GM12878 (cell line): Measurements from ENCODE around the gene NOXA1. TPM values are rescaled to one million over a fixed set of nuclear protein-coding genes. Genes with fewer than 3 reads are reported as not detected.

Source experiments
- ATAC-seq: fragments of 200-7000 bp; cut with Tn5 transposase; 3 replicates; pipeline ENCODE4 v1.9.1; 2020; ENCODE audit warnings: mild to moderate bottlenecking, moderate library complexity
- BruUV-seq: library from RNA; stranded (reverse); fragments of 400-500 nt; replicated peaks from 2 replicates; lab custom pipeline; 2021; lab: Mats Ljungman, UMichigan
- CTCF ChIA-PET: fragments of 300-600 bp; sonication (Branson Sonifier 250); formaldehyde crosslinking; extraction: SDS; loops from one replicate; lab custom pipeline; 2021; ENCODE audit warnings: inconsistent platforms; lab: Yijun Ruan, JAX
- POLR2A ChIA-PET: fragments of 350-600 bp; formaldehyde crosslinking; extraction: SDS; loops from one replicate; lab custom pipeline; 2021; ENCODE audit warnings: inconsistent platforms; lab: Charles Lee
- RAD21 ChIA-PET: fragments of 300-600 bp; sonication (Branson Sonifier 250); formaldehyde crosslinking; loops from one replicate; lab custom pipeline; 2023; ENCODE audit warnings: antibody characterized with exemption; ENCODE audit not compliant: unreplicated experiment; lab: Charles Lee
- SMC1A ChIA-PET: fragments of 300-600 bp; sonication (Branson Sonifier 250); formaldehyde crosslinking; loops from one replicate; lab custom pipeline; 2023; ENCODE audit not compliant: unreplicated experiment, uncharacterized antibody; lab: Charles Lee
- DNase-seq: peaks from one replicate; pipeline ENCODE4 v3.0.0-alpha.2; 2011; ENCODE audit warnings: low read depth, low spot score
- FAIRE-seq: peaks from 3 replicates; lab custom pipeline; 2011; peaks lifted over from hg19 to GRCh38; lab: Jason Lieb, UNC
- H2AFZ ChIP-seq: 2 replicates; pipeline ENCODE4 v1.6.0; 2011; ENCODE audit warnings: low read depth, low read length, control low read depth; ENCODE audit not compliant: control insufficient read depth
- H3K27ac ChIP-seq: 2 replicates; pipeline ENCODE4 v1.5.1; 2011; ENCODE audit warnings: control low read depth; ENCODE audit not compliant: control insufficient read depth, insufficient read depth
- H3K27me3 ChIP-seq, 2 experiments: replicated peaks in 1 of 2; 2 replicates each; pipeline versions ENCODE4 v1.6.0 to v1.6.1; 2011; ENCODE audit warnings: low read length in 1 of 2; ENCODE audit not compliant: control insufficient read depth in 2 of 2, insufficient read depth in 2 of 2
- H3K36me3 ChIP-seq, 2 experiments: 2 replicates each; pipeline ENCODE4 v1.5.1; 2011; ENCODE audit warnings: low read length in 1 of 2; ENCODE audit not compliant: control insufficient read depth in 2 of 2, insufficient read depth in 2 of 2
- H3K4me1 ChIP-seq: 2 replicates; pipeline ENCODE4 v1.6.1; 2011; ENCODE audit warnings: mild to moderate bottlenecking, low read length, moderate library complexity, mixed read lengths; ENCODE audit not compliant: control insufficient read depth, insufficient read depth
- H3K4me2 ChIP-seq: 2 replicates; pipeline ENCODE4 v1.6.0; 2011; ENCODE audit warnings: control low read depth; ENCODE audit not compliant: control insufficient read depth, insufficient read depth
- H3K4me3 ChIP-seq: fragments of 200-600 bp; sonication (generic); 2 replicates; pipeline ENCODE4 v1.5.1; 2016
- H3K79me2 ChIP-seq: 2 replicates; pipeline ENCODE4 v1.6.0; 2011; ENCODE audit warnings: low read length; ENCODE audit not compliant: control insufficient read depth, insufficient read depth
- H3K9ac ChIP-seq: 2 replicates; pipeline ENCODE4 v1.8.0; 2011; ENCODE audit warnings: low read length, control low read depth, mixed read lengths; ENCODE audit not compliant: control insufficient read depth, insufficient read depth
- H3K9me3 ChIP-seq: replicated peaks from 3 replicates; pipeline ENCODE4 v1.5.1; 2011; ENCODE audit warnings: mild to moderate bottlenecking, low read length; ENCODE audit not compliant: control insufficient read depth, insufficient read depth
- H4K20me1 ChIP-seq: 2 replicates; pipeline ENCODE4 v1.6.0; 2011; ENCODE audit not compliant: control insufficient read depth, insufficient read depth
- IRF3 ChIP-seq: fragments of 450-650 bp; IDR thresholded peaks from 2 replicates; pipeline ENCODE4 v1.6.1; 2014; ENCODE audit warnings: mild to moderate bottlenecking
- JUNB ChIP-seq: IDR thresholded peaks from 2 replicates; pipeline ENCODE4 v1.6.1; 2016; ENCODE audit warnings: antibody characterized with exemption, mild to moderate bottlenecking
- RELB ChIP-seq: fragments of 450-650 bp; IDR thresholded peaks from 2 replicates; pipeline ENCODE4 v1.6.1; 2017; ENCODE audit warnings: low read depth, mild to moderate bottlenecking, moderate library complexity
- WGBS: methylation state at CpG from one replicate; pipeline ENCODE4 v1.1.6; 2016; ENCODE audit warnings: low lambda C conversion rate; ENCODE audit not compliant: insufficient replicate concordance, insufficient coverage; ENCODE audit errors: missing lambda C conversion rate; 5-methylcytosine and 5-hydroxymethylcytosine counted together
- in situ Hi-C: fragments of 300-500 bp; cut with MboI; formaldehyde crosslinking; loops from 9 replicates; pipeline ENCODE4 v1.14.3; 2018; ENCODE audit warnings: mixed read lengths
- intact Hi-C: fragments of 100-400 bp; cut with micrococcal nuclease; formaldehyde crosslinking; loops from one replicate; pipeline ENCODE4 v1.14.2; 2022; ENCODE audit not compliant: unreplicated experiment
- polyA plus RNA-seq, 11 experiments: library from polyadenylated mRNA; depleted of rRNA in 4 of 11; unstranded in 6 of 11; stranded (reverse) in 5 of 11; fragments of >200 nt; fragmentation: Nextera tagmentation in 4 of 11; fragmentation: Illumina TruSeq in 1 of 11; extraction: Ambion mirVana in 4 of 11; extraction: Trizol in 1 of 11; gene quantifications; 1 replicate in 1 of 11; 2 replicates in 10 of 11; pipeline versions ENCODE4 v1.2.1 to v1.2.3, GENCODE V29; 2011 to 2016; ENCODE audit warnings: inconsistent platforms in 2 of 11, missing spikeins in 2 of 11, low read depth in 1 of 11
- total RNA-seq, 4 experiments: library from RNA; depleted of rRNA in 3 of 4; stranded (reverse); fragments of >200 nt in 3 of 4; fragmentation: Illumina TruSeq in 1 of 4; extraction: Trizol in 1 of 4; gene quantifications; 2 replicates each; pipeline versions ENCODE4 v1.2.1 to v1.2.3, GENCODE V29; 2013 to 2021
- TF ChIP-seq, protein P1 (sequence below): IDR thresholded peaks from 2 replicates; pipeline ENCODE4 v1.6.1; 2012; ENCODE audit warnings: low read length, inconsistent platforms
- TF ChIP-seq, protein P2 (sequence below): fragments of 450-650 bp; conservative IDR thresholded peaks from 2 replicates; pipeline ENCODE4 v1.6.1; 2017; ENCODE audit warnings: mild to moderate bottlenecking, moderate library complexity
- TF ChIP-seq, protein P3 (sequence below): fragments of 450-650 bp; IDR thresholded peaks from 2 replicates; pipeline ENCODE4 v1.6.1; 2017; ENCODE audit warnings: antibody characterized with exemption, mild to moderate bottlenecking, moderate library complexity

The NOXA1 gene
- total and polyA plus RNA-seq, 10 of the 15 experiments (the other 5 are each of a cell fraction or from before 2014, with no cell fraction given) = 0.08 to 0.20 TPM; not detected in 8

- TF ChIP-seq RELB (no peak), IRF3 (no peak)
- TF ChIP-seq, protein P1, sequence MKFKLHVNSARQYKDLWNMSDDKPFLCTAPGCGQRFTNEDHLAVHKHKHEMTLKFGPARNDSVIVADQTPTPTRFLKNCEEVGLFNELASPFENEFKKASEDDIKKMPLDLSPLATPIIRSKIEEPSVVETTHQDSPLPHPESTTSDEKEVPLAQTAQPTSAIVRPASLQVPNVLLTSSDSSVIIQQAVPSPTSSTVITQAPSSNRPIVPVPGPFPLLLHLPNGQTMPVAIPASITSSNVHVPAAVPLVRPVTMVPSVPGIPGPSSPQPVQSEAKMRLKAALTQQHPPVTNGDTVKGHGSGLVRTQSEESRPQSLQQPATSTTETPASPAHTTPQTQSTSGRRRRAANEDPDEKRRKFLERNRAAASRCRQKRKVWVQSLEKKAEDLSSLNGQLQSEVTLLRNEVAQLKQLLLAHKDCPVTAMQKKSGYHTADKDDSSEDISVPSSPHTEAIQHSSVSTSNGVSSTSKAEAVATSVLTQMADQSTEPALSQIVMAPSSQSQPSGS = no peak
These were observed 39.1 kb upstream of the NOXA1 start (continued) for GRCh38 chr9:137383784-137384756.

DNA sequence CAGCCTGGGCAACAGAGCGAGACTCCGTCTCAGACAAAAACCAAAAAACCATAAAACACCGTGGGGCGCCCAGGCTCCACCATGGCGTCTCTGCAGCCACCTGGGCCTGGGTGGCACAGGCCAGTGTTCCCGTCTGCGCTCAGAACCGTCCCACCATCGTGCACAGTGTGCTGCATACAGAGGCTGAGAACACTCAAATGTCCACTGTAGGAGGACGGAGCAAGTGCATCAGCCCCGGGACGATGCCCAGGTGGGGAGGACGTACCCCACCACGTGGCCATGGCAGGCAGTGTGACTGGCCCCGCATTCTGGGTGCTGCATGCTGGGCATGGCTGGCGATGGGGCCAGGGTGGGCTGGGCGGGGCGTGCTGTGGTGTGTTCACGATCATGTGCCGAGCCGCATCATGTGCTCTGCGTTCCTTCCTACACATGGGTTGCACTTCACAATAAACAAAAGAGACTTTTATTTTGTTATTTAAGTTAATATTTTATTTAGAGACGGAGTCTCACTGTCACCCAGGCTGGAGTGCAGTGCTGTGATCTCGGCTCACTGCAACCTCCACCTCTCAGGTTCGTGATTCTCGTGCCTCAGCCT lies 38.0 kb upstream of the NOXA1 start:
- no peak for FAIRE-seq
- WGBS = 70% methylated on average over 21 of the region's 26 CpGs

More for the DNA sequence above, 38.0 kb upstream of the NOXA1 start:
- ChIA-PET RAD21 (no interaction called here), SMC1A (no interaction called here), POLR2A (no interaction called here), CTCF (no interaction called here)
- BruUV-seq = no TSS peak
- DNase-seq (no peak), ATAC-seq (no peak)
- Histone ChIP-seq H3K4me2 (no peak overlapping the region), H3K27me3 (no peaks in the 10 kb centered on the region), H3K36me3 (no peaks in the 10 kb centered on the region), H3K9ac (no peak overlapping the region), H3K79me2 (no peaks in the 10 kb centered on the region), H3K4me1 (no peaks in the 10 kb centered on the region), H2AFZ (no peak overlapping the region), H3K27ac (no peak overlapping the region), H3K4me3 (no peak overlapping the region), H3K9me3 (no peaks in the 10 kb centered on the region), H4K20me1 (no peaks in the 10 kb centered on the region)
- intact Hi-C loops = no loop called here
- in situ Hi-C loops = no loop called here
- TF ChIP-seq JUNB = no peak
- TF ChIP-seq, protein P2, sequence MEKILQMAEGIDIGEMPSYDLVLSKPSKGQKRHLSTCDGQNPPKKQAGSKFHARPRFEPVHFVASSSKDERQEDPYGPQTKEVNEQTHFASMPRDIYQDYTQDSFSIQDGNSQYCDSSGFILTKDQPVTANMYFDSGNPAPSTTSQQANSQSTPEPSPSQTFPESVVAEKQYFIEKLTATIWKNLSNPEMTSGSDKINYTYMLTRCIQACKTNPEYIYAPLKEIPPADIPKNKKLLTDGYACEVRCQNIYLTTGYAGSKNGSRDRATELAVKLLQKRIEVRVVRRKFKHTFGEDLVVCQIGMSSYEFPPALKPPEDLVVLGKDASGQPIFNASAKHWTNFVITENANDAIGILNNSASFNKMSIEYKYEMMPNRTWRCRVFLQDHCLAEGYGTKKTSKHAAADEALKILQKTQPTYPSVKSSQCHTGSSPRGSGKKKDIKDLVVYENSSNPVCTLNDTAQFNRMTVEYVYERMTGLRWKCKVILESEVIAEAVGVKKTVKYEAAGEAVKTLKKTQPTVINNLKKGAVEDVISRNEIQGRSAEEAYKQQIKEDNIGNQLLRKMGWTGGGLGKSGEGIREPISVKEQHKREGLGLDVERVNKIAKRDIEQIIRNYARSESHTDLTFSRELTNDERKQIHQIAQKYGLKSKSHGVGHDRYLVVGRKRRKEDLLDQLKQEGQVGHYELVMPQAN = no peak
- TF ChIP-seq, protein P3, sequence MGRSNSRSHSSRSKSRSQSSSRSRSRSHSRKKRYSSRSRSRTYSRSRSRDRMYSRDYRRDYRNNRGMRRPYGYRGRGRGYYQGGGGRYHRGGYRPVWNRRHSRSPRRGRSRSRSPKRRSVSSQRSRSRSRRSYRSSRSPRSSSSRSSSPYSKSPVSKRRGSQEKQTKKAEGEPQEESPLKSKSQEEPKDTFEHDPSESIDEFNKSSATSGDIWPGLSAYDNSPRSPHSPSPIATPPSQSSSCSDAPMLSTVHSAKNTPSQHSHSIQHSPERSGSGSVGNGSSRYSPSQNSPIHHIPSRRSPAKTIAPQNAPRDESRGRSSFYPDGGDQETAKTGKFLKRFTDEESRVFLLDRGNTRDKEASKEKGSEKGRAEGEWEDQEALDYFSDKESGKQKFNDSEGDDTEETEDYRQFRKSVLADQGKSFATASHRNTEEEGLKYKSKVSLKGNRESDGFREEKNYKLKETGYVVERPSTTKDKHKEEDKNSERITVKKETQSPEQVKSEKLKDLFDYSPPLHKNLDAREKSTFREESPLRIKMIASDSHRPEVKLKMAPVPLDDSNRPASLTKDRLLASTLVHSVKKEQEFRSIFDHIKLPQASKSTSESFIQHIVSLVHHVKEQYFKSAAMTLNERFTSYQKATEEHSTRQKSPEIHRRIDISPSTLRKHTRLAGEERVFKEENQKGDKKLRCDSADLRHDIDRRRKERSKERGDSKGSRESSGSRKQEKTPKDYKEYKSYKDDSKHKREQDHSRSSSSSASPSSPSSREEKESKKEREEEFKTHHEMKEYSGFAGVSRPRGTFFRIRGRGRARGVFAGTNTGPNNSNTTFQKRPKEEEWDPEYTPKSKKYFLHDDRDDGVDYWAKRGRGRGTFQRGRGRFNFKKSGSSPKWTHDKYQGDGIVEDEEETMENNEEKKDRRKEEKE = no peak
